Kidney capillary endothelial cell (primary cell): ENCODE measurements around the gene GPR45.

Source experiments
- DNase-seq: peaks from one replicate; pipeline ENCODE4 v3.0.0-alpha.2; 2018; ENCODE audit warnings: low spot score

Gene GPR45

DNA sequence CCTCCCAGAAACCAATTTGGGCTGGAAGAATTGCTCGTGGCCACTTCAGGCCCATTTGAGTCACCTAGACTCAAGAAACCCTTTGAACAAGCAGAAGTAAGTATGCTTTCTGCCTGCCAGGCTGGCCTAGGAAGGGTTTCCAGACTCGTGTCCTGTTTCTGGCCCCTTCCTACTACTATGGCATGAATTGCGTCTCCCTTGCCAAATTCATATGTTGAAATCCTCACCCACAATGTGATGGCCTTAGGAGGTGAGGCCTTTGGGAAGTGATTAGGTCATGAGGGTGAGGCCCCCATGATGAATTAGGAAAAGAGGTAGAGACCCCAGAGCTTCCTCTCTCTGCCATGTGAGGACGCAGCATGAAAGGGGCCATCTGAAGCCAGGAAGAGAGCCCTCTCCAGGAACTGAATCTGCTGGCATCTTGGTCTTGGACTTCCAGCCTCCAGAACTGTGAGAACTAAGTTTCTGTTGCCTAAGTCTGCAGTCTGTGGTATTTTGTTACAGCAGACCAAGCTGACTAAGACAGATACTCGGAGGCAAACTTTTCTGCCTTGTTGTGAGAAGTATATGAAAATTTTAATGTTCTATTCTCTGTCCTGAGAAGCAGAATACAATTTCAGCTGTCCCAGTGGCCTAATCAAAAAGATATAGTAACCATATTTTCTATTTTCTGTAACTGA lies 13.1 kb downstream of the GPR45 start:
- no peak for DNase-seq

DNA sequence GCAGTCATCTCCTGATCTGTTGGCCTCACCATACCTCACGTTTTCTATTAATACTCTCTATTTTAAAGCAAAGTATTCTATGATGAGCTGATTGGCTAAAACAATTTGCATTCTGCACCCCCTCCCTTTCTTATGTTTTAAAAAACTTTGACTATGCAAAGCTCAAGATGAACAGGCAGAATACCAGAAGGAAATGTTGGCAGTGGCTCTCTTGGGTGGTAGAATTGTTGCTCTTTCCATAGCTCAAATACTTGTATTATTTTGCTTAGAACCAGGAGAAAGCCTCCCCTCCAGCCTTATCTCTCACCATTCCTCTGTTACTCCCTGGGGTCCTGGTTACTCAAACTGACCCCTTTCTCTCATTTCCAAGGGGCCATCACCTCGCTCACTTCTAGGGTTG lies 14.4 kb downstream of the GPR45 start:
- DNase-seq, result no peak

DNA sequence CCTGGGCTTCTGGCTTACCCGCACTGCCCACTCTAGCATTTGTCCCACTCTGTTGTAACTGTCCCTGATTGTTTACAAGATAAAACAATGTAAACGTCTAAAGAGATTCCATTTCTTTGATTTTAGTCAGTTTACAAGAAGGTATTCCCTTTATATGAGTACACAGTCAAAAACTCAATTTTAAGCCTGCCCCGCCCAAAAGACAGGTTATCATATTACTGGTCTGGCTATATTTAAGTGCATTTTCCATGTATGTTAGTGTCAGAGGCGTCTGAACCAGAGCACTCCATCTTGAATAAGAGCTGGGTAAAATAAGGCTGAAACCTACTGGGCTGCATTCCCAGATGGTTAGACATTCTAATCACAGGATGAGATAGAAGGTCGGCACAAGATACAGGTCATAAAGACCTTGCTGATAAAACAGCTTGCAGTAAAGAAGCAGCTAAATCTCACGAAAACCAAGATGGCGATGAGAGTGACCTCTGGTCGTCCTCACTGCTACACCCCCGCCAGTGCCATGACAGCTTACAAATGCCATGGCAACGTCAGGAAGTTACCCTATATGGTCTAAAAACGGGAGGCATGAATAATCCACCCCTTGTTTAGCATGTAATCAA lies 15.0 kb downstream of the GPR45 start:
- no peak for DNase-seq

DNA sequence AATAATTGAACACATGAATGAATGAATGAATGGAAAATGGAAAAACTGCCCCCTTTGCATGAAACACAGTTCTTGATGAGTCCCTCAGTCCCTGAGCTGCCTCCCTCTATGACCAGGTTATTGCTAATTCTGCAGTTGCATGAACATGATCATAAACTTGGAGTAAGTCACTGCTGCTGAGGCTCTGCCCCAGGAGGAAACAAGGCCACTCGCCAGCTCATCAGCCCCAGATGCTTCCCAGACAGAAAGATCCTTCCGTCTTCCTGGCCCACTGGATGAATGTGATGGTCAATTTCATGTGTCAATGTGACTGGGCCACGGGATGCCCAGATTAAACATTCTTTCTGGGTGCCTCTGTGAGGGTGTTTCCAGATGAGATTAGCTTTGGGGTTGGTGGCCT lies 16.4 kb downstream of the GPR45 start:
- DNase-seq, result peak; percentile 13

DNA sequence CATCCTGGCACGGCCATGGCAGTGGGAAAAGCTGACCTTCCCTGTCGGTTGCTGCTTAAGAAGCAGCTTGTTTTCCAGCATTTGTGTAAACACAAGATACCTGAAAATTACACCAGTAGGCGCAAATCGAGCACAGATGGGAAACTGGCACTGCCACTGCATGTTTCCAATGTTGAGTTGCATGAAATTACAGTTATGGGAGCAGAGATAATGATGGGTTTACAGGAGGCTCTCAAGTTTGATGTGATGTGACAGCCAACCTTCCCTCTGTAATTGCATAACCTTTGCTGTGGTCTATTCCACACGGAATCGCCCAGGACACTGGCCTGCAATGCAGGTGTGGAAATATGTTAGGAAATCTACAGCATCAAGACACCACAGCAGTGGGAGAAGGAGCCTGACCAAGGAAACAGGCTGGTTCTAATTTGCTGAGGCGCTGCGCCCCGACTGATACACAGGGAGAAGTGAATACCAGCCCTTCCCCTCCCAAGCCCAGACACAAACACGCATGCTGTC lies 17.4 kb downstream of the GPR45 start:
- no peak for DNase-seq

DNA sequence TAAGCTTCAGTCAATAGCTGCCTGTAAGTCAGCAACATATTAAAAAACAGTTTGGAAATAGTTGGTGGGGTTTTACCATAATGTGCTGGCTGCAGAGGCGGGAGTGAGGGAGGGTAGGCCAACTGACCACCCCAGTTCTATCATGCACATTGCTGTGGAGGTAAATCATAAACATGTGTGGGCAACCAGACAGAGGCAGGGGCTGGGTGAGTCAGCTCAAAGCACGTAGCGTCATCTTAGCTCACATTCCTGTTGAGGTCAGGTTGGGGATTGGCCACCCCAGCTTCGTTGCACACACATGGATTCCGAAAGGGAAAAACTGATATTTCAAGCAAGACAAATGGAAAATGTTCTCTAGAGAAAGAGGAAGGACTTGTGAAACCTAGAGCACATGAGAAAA lies 19.5 kb downstream of the GPR45 start:
- DNase-seq, result no peak

DNA sequence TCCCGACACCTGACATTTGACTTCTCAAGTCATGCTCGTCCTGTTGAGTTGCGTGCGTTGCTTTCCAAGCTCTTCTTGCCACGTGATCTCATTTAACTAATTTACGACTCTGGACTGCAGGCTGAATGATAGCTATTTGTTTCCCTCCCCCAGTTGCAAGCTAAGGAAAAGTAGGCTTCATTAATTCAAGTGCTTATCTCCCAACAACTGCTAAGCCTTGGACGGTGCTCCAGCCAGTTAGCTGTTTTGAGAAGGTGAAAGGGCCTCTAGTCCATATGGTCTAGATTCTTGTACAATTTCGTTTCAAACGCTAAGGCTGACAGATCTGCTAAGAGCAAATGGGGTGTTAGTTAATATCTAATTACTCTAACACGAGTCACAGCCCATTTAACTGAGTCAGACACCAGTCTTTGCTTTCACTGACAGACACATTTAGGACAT lies 21.1 kb downstream of the GPR45 start:
- DNase-seq, result no peak

DNA sequence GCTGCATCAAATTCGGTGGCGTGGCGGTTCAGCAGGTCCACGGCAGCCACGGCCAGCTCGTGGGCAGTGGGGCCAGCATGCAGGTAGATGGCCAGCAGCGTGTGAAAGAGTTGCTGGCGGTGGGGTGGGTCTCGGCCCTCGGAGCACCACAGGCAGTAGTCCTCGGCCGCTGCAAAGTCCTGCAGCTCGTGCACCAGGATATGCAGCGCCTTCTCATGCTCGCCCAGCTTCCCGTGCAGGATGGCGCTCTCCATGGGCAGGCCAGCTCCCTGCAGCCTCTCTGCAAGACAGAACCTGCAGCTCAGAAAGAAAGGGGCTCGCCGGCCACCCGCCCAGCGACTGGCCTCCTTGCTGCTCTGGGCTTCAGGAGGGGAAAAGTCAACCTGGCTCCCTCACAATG lies 27.9 kb downstream of the GPR45 start:
- no peak for DNase-seq

DNA sequence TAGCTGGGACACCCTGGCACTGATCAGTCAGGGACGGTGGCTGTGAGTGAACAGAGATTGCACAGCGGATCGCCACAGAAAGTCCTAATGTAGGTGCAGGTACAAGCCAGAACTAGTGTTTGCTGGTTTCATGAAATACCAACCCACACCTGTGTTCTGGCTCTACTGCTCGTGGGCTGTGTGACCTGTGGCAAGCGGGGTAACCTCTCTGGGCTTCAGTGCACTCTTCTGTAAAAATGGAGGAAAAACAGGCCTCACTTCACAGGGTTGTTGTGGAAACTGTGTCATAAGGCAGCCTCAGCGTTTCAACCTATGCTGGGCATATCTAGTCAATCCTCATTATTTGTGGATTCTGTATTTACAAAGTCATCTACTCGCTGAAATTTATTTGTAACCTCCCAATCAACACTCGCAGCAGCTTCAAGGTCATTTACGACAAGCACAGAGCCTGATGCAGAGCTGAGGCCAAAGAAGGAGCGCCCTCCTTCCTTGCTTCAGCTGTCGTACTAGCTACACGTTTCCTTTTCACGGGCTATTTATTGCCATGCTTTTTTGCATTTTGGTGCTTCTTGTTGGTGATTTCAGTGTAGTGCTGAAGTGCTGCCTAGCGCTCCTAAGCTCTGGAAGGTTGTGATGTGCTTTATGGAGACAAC lies 30.0 kb downstream of the GPR45 start:
- DNase-seq, result no peak

DNA sequence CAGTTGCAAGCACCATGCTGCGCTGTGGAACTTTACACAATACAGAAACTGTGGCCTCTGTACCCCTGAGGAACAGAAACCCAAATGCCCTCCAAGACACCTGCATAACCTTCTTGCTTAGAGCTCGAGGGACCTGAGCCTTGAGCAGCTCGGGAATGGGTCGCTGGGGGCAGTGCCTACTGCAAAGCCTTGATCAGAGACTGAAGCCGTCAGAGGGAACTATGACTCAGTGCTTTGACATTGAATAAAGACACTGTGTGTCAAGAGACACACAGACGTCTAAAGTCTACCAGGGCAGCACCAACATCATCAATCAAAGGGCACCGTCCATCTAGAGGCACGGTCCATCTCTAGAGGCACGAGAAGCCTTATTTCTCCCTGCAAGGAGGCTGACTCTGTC lies 30.6 kb downstream of the GPR45 start:
- DNase-seq, result peak; percentile 12

DNA sequence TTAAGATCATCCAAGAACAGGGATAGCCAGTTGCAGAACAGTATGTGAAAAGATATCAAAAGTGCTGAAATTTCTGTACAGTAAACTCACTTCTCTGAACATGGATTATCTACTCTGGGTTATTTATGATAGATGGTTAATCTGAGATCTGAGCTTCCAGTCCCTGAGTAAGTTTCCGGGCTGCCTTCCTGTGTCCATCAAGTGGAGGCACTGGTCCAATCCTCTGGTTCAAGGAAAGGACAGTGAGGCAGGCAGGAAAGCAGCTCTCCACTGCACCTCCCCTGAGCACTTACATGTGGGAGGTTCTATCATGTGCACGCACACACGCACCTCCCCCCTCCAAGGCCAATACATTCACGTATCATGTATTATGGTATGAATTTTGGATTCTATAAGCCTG lies 32.5 kb downstream of the GPR45 start:
- DNase-seq, result peak; percentile 70

DNA sequence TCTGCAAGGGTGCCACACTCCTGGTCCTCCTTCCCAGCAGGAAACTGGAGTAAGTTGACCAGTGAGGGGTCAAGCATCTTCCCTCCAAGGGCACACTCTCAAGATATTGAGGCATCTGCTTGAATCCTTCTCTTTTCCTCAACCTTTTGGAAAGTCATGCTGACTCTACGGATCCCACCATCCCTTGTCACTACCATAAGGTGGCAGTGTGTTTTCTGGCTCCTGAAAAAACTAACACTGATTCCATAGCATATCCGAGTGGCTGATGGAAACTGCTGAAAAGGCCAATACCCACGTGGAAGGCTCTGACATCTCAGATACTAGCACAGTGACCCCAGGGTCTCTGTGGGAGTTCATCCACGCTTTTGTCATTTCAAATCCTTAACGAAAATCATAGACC lies 37.1 kb downstream of the GPR45 start:
- no peak for DNase-seq

DNA sequence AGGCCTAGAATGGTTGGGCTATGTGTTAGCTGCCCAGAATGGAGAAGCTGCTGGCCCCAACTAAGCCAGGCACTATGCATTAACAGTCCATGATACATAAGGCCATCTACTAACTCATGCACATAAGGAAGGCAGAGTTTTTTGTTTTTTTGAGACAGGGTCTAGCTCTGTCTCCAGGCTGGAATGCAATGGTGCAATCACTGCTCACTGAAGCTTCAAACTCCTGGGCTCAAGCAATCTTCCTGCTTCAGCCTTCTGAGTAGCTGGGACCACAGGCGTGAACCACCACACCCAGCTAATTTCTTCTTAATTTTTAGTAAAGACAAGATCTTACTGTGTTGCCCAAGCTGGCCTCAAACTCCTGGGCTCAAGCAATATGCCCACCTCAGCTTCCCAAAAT lies 37.6 kb downstream of the GPR45 start:
- no peak for DNase-seq

DNA sequence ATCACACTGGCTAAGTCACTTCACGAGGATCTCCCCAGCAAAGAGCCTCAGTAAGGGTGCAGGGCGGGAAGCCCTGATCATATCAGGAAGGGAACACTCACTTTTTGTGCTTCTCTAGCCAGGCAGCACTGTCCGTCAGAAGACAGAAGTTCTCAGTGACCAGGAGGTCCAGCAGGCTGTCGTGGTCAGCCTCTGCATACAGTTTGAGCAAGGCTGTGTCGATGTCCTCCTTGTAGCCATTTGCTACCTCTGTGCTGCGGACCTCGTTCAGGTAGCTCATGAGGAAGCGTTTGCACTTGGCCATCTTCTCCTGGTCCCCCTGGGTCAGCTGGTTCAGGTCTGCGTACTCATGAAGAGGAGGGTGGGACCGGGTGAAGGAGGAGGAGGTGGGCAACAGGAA lies 38.7 kb downstream of the GPR45 start:
- no peak for DNase-seq

DNA sequence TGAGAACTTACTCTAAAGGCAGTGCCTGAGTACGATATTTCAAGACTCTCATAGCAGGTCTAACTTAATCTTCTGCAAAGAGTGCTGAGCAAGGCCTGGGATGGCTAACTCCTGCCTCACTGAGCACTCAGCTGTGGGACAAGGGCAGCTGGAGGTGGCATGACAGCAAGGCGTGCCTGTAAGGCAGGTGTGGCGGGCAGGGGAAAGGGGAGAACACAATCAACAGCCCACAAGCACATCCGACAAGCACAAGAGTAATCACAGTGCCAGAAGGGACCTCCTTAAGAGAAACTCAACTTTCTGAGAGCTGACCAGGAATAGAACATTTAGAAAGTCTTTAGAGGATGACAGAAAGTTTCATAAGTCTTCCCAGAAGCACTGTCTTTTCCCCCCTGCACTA lies 42.0 kb downstream of the GPR45 start:
- no peak for DNase-seq

DNA sequence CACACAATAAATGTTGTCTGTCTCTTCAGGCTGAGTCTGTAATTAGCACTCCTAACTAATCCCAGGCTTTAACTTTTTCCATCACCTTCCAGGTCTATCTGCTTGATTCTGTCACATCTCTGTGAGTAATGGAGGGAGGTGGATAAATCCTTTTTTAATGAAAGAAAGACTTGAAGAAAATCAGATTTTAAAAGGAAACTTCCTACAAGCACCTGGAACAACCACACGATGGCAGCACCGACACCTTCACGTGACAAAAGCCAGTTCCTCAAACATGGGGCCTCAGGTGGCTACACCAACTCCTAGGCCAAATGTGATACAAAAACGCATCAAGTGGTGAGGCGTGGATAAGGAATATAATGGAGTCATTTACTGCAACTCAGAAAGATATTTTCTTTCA lies 46.1 kb downstream of the GPR45 start:
- peak; percentile 27 for DNase-seq

DNA sequence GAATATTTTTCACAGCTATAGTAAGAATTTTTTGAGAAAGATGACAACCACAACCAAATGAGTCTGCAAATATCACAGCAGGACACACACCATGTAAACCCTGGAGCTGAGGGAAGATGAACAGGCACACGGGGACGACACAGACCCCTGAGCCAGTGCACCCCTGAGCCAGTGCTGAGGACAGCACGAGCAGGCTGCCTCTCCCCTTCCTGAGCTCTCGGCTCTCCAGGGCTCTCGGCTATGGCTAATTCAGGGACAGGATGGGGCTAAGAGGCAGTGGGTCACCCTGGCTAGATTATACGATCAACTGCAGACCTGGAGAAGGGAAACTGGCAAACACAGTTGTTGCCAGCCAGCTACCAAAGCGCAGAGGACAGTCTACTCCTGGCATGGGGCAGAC lies 46.6 kb downstream of the GPR45 start:
- no peak for DNase-seq

DNA sequence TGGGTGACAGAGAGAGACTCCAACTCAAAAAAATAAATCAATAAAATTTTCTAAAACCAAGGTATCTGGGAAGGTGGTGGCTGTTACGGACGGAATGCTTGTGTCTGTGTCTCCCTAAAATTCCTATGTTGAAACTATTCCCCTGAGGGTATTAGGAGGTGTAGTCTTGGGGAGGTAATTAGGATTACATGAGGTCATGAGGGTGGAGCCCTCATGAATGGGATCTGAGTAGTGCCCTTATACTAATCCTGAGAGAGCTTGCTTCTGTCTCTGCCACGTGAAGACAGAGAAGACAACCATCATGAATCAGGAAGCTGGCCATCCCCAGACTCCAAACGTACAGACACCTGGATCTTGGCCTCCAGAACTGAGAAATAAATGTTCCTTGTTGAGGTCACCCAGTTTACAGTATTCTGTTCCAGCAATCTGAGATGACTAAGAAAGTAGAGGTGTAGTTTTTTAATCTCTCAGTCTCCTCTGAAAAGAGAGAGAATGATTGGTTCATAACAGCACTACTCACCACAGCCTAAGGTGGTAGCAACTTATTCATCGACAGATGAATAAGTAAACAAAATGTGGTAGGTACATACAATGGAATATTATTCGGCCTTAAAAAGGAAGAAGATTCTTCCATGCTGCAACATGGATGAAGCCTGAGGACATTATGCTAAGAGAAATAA lies 49.6 kb downstream of the GPR45 start:
- DNase-seq, result no peak

DNA sequence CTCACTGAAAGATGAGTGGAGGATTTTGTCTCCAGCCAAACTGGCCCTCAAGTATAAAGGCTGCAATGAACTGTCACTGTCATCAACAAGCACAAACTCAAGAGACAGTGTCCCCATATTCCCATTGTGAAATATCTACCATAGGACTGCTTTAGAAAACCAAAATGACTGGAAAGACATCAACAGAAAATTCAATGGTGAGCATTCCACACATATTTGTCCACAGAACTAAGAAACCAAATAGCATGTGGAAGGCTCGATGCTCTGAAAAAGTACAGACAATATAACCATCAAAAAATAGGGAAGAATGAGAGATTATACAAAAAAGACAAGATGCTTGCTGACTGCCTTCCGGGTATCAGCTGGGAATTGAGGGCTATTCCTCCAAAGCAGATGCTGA lies 50.4 kb downstream of the GPR45 start:
- no peak for DNase-seq
